ENCODE measurements around the gene BOLA3. TPM values are rescaled to one million over a fixed set of nuclear protein-coding genes. Genes with fewer than 3 reads are reported as not detected.

Gene BOLA3
- total RNA-seq, 4 donors from 2014 or later = 3.0 to 51.5 (median 44.0) TPM; not detected in 1

- Histone ChIP-seq H3K4me1 (no peaks in the 10 kb centered on the region), H3K36me3 (peaks cover 0 to 44% (median 11%) of the 10 kb centered on the region in 4 donors), H3K9me3 (no peaks in the 10 kb centered on the region), H3K4me3 (no peak overlapping the region), H3K27me3 (no peaks in the 10 kb centered on the region), H3K27ac (no peak overlapping the region)
- 95 to 100% methylated on average over 4 to 39 of the region's 39 CpGs for WGBS, 2 donors (ENCODE audit: low coverage in 1 of 2)
- TF ChIP-seq POLR2AphosphoS5 (IDR thresholded peaks at IDR 0.05) = no peak
- TF ChIP-seq EP300 (IDR thresholded peaks at IDR 0.05; ENCODE audit: low read depth) = no peak
- TF ChIP-seq CTCF (IDR thresholded peaks at IDR 0.05) = no peak
- no peak for TF ChIP-seq POLR2A (IDR thresholded peaks at IDR 0.05)
- DNase-seq = no peak
- intact Hi-C loops (cut with DNase I; ENCODE audit: low total_unique reads) (no loop called here), in situ Hi-C loops (cut with MboI; ENCODE audit: low pct_ligation_motif_present in 1 of 4, low pct_unique_long_range_greater_than_20kb in 1 of 4, low sequenced_read_pairs in 3 of 4) (no loop called here)
Observed at GRCh38 chr2:74101574-74102300, 46.0 kb downstream of the BOLA3 start.

DNA sequence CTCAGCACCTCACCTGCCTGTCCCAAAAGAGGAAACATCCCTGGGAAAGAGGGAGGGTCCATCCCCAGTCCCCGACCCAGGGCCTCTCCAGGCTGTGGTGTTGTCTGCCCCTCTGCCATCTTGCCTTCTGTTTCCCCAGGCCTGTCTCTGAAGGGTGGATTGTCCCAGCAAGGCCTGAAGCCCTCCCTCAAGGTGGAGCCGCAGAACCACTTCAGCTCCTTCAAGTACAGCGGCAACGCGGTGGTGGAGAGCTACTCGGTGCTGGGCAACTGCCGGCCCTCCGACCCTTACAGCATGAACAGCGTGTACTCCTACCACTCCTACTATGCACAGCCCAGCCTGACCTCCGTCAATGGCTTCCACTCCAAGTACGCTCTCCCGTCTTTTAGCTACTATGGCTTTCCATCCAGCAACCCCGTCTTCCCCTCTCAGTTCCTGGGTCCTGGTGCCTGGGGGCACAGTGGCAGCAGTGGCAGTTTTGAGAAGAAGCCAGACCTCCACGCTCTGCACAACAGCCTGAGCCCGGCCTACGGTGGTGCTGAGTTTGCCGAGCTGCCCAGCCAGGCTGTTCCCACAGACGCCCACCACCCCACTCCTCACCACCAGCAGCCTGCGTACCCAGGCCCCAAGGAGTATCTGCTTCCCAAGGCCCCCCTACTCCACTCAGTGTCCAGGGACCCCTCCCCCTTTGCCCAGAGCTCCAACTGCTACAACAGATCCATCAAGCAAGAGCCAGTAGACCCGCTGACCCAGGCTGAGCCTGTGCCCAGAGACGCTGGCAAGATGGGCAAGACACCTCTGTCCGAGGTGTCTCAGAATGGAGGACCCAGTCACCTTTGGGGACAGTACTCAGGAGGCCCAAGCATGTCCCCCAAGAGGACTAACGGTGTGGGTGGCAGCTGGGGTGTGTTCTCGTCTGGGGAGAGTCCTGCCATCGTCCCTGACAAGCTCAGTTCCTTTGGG is 47.2 kb downstream of the BOLA3 start:
- peaks cover 0 to 44% (median 11%) of the 10 kb centered on the region in 4 donors for H3K36me3 ChIP-seq

GRCh38 chr2:74099835-74100234 is 47.9 kb downstream of the BOLA3 start:
- Histone ChIP-seq H3K9me3 (no peaks in the 10 kb centered on the region), H3K27me3 (no peaks in the 10 kb centered on the region), H3K36me3 (peaks cover 0 to 44% (median 11%) of the 10 kb centered on the region in 4 donors), H3K27ac (no peak overlapping the region), H3K4me3 (no peak overlapping the region), H3K4me1 (peaks cover 0 to 16% (median 5%) of the 10 kb centered on the region in 4 donors)
- in situ Hi-C loops (cut with MboI; ENCODE audit: low pct_ligation_motif_present in 1 of 4, low pct_unique_long_range_greater_than_20kb in 1 of 4, low sequenced_read_pairs in 3 of 4) = no loop called here
- TF ChIP-seq CTCF (IDR thresholded peaks at IDR 0.05) (no peak), POLR2AphosphoS5 (IDR thresholded peaks at IDR 0.05) (no peak), POLR2A (IDR thresholded peaks at IDR 0.05) (no peak)
- intact Hi-C loops (cut with DNase I; ENCODE audit: low total_unique reads) = no loop called here
- WGBS, 2 donors (ENCODE audit: low coverage in 1 of 2) = 73% methylated on average over 5 of the region's 7 CpGs; no CpG with 5 or more reads in 1 of the 2 donors
- peak; percentile 27 for DNase-seq

More for the DNA sequence above, 47.2 kb downstream of the BOLA3 start:
- Histone ChIP-seq H3K9me3 (no peaks in the 10 kb centered on the region), H3K4me1 (peaks cover 0 to 11% (median 4%) of the 10 kb centered on the region in 4 donors), H3K27ac (no peak overlapping the region), H3K4me3 (no peak overlapping the region), H3K27me3 (no peaks in the 10 kb centered on the region)
- in situ Hi-C loops (cut with MboI; ENCODE audit: low pct_ligation_motif_present in 1 of 4, low pct_unique_long_range_greater_than_20kb in 1 of 4, low sequenced_read_pairs in 3 of 4) (no loop called here), intact Hi-C loops (cut with DNase I; ENCODE audit: low total_unique reads) (no loop called here)
- 96% methylated on average over 25 of the region's 25 CpGs; no CpG with 5 or more reads in 1 of the 2 donors for WGBS, 2 donors (ENCODE audit: low coverage in 1 of 2)
- DNase-seq = no peak
- TF ChIP-seq POLR2A (IDR thresholded peaks at IDR 0.05) (no peak), POLR2AphosphoS5 (IDR thresholded peaks at IDR 0.05) (no peak), EP300 (IDR thresholded peaks at IDR 0.05; ENCODE audit: low read depth) (no peak), CTCF (IDR thresholded peaks at IDR 0.05) (no peak)

- in situ Hi-C loops (cut with MboI; ENCODE audit: low pct_ligation_motif_present in 1 of 4, low pct_unique_long_range_greater_than_20kb in 1 of 4, low sequenced_read_pairs in 3 of 4) = no loop called here
- Histone ChIP-seq H3K27ac (no peak overlapping the region), H3K4me3 (no peak overlapping the region), H3K9me3 (no peaks in the 10 kb centered on the region), H3K27me3 (no peaks in the 10 kb centered on the region), H3K36me3 (peaks cover 0 to 44% (median 11%) of the 10 kb centered on the region in 4 donors), H3K4me1 (peaks cover 0 to 16% (median 5%) of the 10 kb centered on the region in 4 donors)
- intact Hi-C loops (cut with DNase I; ENCODE audit: low total_unique reads) = no loop called here
- TF ChIP-seq CTCF (IDR thresholded peaks at IDR 0.05) (no peak), POLR2AphosphoS5 (IDR thresholded peaks at IDR 0.05) (no peak), EP300 (IDR thresholded peaks at IDR 0.05; ENCODE audit: low read depth) (no peak), POLR2A (IDR thresholded peaks at IDR 0.05) (no peak)
- 97% methylated on average over 20 of the region's 20 CpGs; no CpG with 5 or more reads in 1 of the 2 donors for WGBS, 2 donors (ENCODE audit: low coverage in 1 of 2)
- no peak for DNase-seq
Observed at GRCh38 chr2:74099271-74099670, 48.4 kb downstream of the BOLA3 start.

Data from transverse colon (tissue), 4 donors.